Measurements from ENCODE around the gene MSL2. TPM values are rescaled to one million over a fixed set of nuclear protein-coding genes. Genes with fewer than 3 reads are reported as not detected.

The MSL2 gene
- total and polyA plus RNA-seq, 2 donors from 2014 or later: 7.2 to 37.1 TPM

DNA sequence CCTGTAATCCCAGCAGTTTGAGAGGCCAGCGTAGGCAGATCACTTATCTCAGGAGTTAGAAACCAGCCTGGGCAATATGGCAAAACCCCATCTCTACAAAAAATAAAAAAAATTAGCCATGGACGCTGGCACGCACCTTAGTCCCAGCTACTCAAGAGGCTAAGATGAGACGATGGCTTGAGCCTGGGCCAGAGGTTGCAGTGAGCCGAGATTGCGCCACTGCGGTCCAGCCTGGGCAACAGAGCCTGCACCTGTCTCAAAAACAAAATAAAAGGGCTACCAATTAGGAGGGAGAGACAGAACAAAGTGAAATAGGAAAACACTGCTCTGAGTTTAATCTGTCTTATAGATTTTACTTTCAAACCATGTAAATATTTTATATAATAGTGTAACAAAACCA lies 33.8 kb downstream of the MSL2 start:
- Histone ChIP-seq H3K27ac (ENCODE audit: low read depth in 2 of 2, low read length in 2 of 2) (no peak overlapping the region), H3K27me3 (ENCODE audit: control insufficient read depth, insufficient read depth, low read length) (no peaks in the 10 kb centered on the region), H3K9ac (ENCODE audit: low read length in 3 of 3) (no peak overlapping the region), H3K36me3 (ENCODE audit: control insufficient read depth in 2 of 3, insufficient read depth in 3 of 3, low read length in 3 of 3) (no peaks in the 10 kb centered on the region), H3K4me3 (ENCODE audit: low read length in 3 of 3) (no peak overlapping the region), H3K9me3 (ENCODE audit: control insufficient read depth in 2 of 3, insufficient read depth in 1 of 3, low read length in 3 of 3) (no peaks in the 10 kb centered on the region), H3K4me1 (ENCODE audit: control insufficient read depth in 2 of 3, insufficient read depth in 2 of 3, low read depth in 1 of 3, low read length in 3 of 3) (peaks cover 0 to 6% (median 0%) of the 10 kb centered on the region in 3 donors)
- TF ChIP-seq, protein P1, sequence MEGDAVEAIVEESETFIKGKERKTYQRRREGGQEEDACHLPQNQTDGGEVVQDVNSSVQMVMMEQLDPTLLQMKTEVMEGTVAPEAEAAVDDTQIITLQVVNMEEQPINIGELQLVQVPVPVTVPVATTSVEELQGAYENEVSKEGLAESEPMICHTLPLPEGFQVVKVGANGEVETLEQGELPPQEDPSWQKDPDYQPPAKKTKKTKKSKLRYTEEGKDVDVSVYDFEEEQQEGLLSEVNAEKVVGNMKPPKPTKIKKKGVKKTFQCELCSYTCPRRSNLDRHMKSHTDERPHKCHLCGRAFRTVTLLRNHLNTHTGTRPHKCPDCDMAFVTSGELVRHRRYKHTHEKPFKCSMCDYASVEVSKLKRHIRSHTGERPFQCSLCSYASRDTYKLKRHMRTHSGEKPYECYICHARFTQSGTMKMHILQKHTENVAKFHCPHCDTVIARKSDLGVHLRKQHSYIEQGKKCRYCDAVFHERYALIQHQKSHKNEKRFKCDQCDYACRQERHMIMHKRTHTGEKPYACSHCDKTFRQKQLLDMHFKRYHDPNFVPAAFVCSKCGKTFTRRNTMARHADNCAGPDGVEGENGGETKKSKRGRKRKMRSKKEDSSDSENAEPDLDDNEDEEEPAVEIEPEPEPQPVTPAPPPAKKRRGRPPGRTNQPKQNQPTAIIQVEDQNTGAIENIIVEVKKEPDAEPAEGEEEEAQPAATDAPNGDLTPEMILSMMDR (IDR thresholded peaks at IDR 0.05; ENCODE audit: borderline replicate concordance, extremely low read depth, insufficient read depth): no peak
- intact Hi-C loops (cut with DNase I): no loop called here
- FAIRE-seq (no peak), DNase-seq (no peak)

DNA sequence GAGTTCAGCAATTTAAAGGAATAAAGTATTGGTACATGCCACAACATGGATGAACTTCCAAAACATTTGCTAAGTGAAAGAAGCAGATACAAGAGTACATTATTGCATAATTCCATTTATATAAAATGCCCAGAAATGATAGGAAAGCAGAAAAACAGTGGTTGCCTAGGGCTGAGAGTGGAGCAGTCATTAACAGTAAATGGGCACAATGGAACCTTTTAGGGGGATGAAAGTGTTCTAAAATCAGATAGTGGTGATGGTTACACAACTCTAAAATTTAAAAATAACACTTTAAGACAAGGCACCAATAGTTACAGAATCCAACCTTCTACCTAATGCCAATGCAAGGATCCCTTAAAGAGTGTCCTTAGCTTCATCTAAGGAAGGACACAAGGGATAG lies 34.6 kb downstream of the MSL2 start:
- TF ChIP-seq, protein P1 (IDR thresholded peaks at IDR 0.05; ENCODE audit: borderline replicate concordance, extremely low read depth, insufficient read depth): no peak
- Histone ChIP-seq H3K4me1 (ENCODE audit: control insufficient read depth in 2 of 3, insufficient read depth in 2 of 3, low read depth in 1 of 3, low read length in 3 of 3) (peaks cover 0 to 6% (median 0%) of the 10 kb centered on the region in 3 donors), H3K4me3 (ENCODE audit: low read length in 3 of 3) (no peak overlapping the region), H3K9me3 (ENCODE audit: control insufficient read depth in 2 of 3, insufficient read depth in 1 of 3, low read length in 3 of 3) (no peaks in the 10 kb centered on the region), H3K27ac (ENCODE audit: low read depth in 2 of 2, low read length in 2 of 2) (no peak overlapping the region), H3K9ac (ENCODE audit: low read length in 3 of 3) (no peak overlapping the region), H3K27me3 (ENCODE audit: control insufficient read depth, insufficient read depth, low read length) (no peaks in the 10 kb centered on the region), H3K36me3 (ENCODE audit: control insufficient read depth in 2 of 3, insufficient read depth in 3 of 3, low read length in 3 of 3) (no peaks in the 10 kb centered on the region)
- no peak for DNase-seq
- intact Hi-C loops (cut with DNase I): no loop called here
- FAIRE-seq: no peak

DNA sequence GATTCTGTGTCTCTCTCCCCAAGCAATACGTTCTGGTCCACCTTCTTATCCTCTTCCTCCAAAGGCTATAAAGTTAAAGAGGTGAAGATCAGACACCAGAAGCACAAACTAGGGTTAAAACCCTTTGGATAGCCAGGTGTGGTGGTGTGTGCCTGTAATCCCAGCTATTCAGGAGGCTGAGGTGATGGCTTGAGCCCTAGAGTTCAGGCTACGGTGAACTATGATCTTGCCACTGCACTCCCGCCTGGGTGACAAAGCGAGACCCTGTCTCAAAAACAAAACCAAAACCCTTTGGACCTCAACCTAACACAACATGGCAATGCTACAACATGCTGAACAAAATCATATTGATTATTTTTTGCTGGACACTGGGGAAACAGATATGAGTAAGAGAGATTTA lies 43.2 kb downstream of the MSL2 start:
- TF ChIP-seq, protein P1 (IDR thresholded peaks at IDR 0.05; ENCODE audit: borderline replicate concordance, extremely low read depth, insufficient read depth): no peak
- DNase-seq (no peak), FAIRE-seq (no peak)
- H3K36me3 ChIP-seq (ENCODE audit: control insufficient read depth in 2 of 3, insufficient read depth in 3 of 3, low read length in 3 of 3): peaks cover 0 to 14% (median 2%) of the 10 kb centered on the region in 3 donors
- H3K27me3 ChIP-seq (ENCODE audit: control insufficient read depth, insufficient read depth, low read length): no peaks in the 10 kb centered on the region
- H3K4me1 ChIP-seq (ENCODE audit: control insufficient read depth in 2 of 3, insufficient read depth in 2 of 3, low read depth in 1 of 3, low read length in 3 of 3): peaks cover 0 to 5% (median 0%) of the 10 kb centered on the region in 3 donors
- no peak overlapping the region for H3K27ac ChIP-seq (ENCODE audit: low read depth in 2 of 2, low read length in 2 of 2)
- H3K9me3 ChIP-seq (ENCODE audit: control insufficient read depth in 2 of 3, insufficient read depth in 1 of 3, low read length in 3 of 3): no peaks in the 10 kb centered on the region
- no peak overlapping the region for H3K9ac ChIP-seq (ENCODE audit: low read length in 3 of 3)
- no peak overlapping the region for H3K4me3 ChIP-seq (ENCODE audit: low read length in 3 of 3)
- intact Hi-C loops (cut with DNase I): no loop called here

Data from kidney (tissue), 14 donors.